ENCODE results near the gene SRPRA.

DNA sequence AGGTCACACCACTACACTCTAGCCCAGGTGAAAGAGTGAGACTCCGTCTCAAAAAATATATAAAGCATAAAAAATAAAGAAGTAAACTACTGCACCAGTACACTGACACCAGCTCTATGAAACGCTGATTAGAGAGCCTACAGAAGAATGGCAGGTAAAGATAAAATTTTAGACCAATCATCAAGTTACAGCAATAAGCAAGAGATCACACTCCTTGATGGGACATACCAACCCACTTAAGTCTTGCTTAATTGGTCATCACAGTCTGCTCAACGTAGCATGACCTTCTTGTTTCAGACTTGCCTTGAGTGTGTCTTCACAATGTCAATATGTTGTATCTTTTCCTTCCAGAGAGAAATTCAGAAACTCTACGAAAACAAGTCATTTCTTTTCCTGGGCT lies 12.5 kb downstream of the SRPRA start:
- TF ChIP-seq, protein P1, sequence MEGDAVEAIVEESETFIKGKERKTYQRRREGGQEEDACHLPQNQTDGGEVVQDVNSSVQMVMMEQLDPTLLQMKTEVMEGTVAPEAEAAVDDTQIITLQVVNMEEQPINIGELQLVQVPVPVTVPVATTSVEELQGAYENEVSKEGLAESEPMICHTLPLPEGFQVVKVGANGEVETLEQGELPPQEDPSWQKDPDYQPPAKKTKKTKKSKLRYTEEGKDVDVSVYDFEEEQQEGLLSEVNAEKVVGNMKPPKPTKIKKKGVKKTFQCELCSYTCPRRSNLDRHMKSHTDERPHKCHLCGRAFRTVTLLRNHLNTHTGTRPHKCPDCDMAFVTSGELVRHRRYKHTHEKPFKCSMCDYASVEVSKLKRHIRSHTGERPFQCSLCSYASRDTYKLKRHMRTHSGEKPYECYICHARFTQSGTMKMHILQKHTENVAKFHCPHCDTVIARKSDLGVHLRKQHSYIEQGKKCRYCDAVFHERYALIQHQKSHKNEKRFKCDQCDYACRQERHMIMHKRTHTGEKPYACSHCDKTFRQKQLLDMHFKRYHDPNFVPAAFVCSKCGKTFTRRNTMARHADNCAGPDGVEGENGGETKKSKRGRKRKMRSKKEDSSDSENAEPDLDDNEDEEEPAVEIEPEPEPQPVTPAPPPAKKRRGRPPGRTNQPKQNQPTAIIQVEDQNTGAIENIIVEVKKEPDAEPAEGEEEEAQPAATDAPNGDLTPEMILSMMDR (IDR thresholded peaks at IDR 0.05): no peak
- no peak for TF ChIP-seq EZH2 (IDR thresholded peaks at IDR 0.05; ENCODE audit: borderline replicate concordance, insufficient read depth, low read depth, low read length, poor library complexity, severe bottlenecking)

Measured in B cell (primary cell).